Measurements from ENCODE around the gene SURF2. TPM values are rescaled to one million over a fixed set of nuclear protein-coding genes. Genes with fewer than 3 reads are reported as not detected.
A peak's percentile ranks its signal among the peaks of the same experiment; 100 is the strongest.

Gene SURF2
- total RNA-seq, 1 donor from 2014 or later, result 4.1 TPM

- no peak for DNase-seq
Observed at GRCh38 chr9:133401588-133401987, 45.2 kb downstream of the SURF2 start.

DNA sequence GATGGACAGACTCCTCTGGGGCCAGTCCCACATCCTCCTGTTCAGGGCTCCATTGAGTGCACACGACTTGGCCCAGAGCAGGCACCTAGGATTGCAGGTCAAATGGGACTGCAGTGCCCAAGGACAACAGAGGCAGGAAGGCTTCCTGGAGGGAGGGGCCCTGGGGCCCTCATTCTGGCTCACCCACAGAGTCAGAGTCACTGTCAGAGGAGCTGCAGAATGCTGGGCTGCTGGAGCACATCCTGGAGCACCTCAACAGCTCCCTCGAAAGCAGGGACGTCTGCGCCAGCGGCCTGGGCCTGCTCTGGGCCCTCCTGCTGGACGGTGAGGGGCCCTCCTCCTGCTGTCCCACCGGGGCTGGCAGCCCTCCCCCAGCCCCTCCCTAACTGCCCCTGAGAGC, 46.3 kb downstream of the SURF2 start:
- no peak for DNase-seq

- DNase-seq, result no peak
Observed at GRCh38 chr9:133403766-133404453, 47.6 kb downstream of the SURF2 start.

- DNase-seq, result no peak
Observed at GRCh38 chr9:133404454-133405002, 48.2 kb downstream of the SURF2 start.

DNA sequence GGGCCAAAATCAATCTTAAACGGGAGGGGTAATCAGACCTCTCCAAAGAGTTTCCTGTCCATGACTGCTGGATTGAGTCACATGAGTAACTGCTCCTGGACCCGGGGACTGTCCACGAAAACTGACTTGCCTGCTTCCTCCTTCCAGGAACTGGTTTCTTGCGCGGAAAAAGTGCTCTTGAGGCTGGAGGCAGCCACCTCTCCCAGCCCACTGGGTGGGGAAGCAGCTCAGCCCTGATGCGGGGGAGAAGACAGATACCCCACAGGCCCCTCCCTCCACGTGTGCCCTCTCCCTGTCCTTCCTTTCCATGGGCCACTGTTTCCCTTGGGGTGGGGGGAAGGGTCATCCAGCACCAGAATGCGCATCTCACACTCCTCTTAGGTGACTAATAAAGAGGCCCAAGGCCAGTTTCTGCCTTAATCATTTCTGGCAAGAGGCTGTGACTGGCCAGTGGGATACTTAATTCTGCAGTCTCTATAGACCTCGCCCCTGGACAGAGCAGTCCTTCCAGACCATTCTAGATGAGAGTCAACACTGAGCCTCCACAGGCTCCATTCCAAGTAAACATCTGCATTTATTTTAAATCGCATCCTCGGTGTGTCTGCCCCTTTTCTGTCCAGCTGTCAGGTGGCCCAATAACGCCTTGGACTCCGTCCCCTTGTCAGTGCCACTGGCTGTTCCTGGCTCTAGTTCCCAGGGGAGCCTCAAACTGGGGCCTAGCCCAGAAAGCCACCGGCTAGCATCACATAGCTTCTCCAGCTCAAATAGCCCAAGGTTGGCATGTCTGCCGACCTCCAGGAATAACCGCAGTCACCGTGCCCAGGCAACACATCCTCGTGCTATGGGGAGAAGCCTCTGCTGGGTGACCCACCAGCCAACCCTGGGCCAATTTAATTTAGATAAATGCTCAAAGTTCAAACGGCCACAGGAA, 49.4 kb downstream of the SURF2 start:
- DNase-seq, result no peak

GRCh38 chr9:133406480-133407307, 50.3 kb downstream of the SURF2 start:
- peak; percentile 80 for DNase-seq

DNA sequence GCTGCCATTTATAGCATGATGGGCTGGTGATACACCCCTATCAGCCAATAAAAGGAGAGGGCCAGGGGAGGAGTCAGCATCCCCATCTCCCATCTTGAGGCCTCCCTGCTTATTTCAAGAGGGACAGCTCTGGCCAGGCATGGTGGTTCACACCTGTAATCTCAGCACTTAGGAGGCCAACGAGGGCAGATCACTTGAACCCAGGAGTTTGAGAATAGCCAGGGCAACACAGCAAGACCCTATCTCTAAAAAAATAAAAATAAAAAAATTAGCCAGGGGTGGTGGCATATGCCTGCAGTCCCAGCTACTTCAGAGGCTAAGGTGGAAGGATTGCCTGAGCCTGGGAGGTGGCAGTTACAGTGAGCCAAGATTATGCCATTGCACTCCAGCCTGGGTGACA, 51.7 kb downstream of the SURF2 start:
- no peak for DNase-seq

Small RNA genes within 50 kb of the gene (small RNA-seq; reads per million reads assigned to genes)
- not detected for gene RF00019 (ENCODE audit: low replicate concordance)
- gene SNORD24 (ENCODE audit: low replicate concordance), result not detected
- not detected for gene SNORD36A (ENCODE audit: low replicate concordance)
- gene SNORD36B (ENCODE audit: low replicate concordance), result not detected
- not detected for gene SNORD36C (ENCODE audit: low replicate concordance)

Other genes starting within 250 kb of the SURF2 start
- 56.0 TPM for gene RALGDS, start 235.3 kb upstream of the SURF2 start, total RNA-seq
- 5.1 TPM for gene GBGT1, start 192.6 kb upstream of the SURF2 start, total RNA-seq
- not detected for gene OBP2B, start 147.3 kb upstream of the SURF2 start, total RNA-seq
- gene ABO, start 81.3 kb upstream of the SURF2 start, total RNA-seq, result 1.4 TPM
- gene SURF6, start 20.4 kb upstream of the SURF2 start, total RNA-seq, result 18.9 TPM
- gene MED22, start 8.4 kb upstream of the SURF2 start, total RNA-seq, result 29.4 TPM
- gene RPL7A, start 8.3 kb upstream of the SURF2 start, total RNA-seq, result 1,430 TPM
- 23.6 TPM for gene SURF1, start 63 bp upstream of the SURF2 start, total RNA-seq
- gene SURF4, start 19.5 kb downstream of the SURF2 start, total RNA-seq, result 160 TPM
- 0.41 TPM for gene STKLD1, start 19.8 kb downstream of the SURF2 start, total RNA-seq
- 19.0 TPM for gene REXO4, start 61.5 kb downstream of the SURF2 start, total RNA-seq
- gene ADAMTS13, start 65.8 kb downstream of the SURF2 start, total RNA-seq, result 4.2 TPM
- gene CACFD1, start 103.4 kb downstream of the SURF2 start, total RNA-seq, result 6.8 TPM
- 0.92 TPM for gene SLC2A6, start 122.5 kb downstream of the SURF2 start, total RNA-seq
- gene MYMK, start 168.4 kb downstream of the SURF2 start, total RNA-seq, result 18.3 TPM
- gene ADAMTSL2, start 178.2 kb downstream of the SURF2 start, total RNA-seq, result 4.3 TPM